Body of pancreas (tissue), 4 donors: ENCODE data around the gene CSPG5.

Experiments used
- CTCF ChIP-seq, 7 experiments: fragments of 450-650 bp in 4 of 7; fragments of 200-600 bp in 3 of 7; sonication (generic) in 3 of 7; IDR thresholded peaks; one replicate each; pipeline ENCODE4 v1.5.1; 2016 to 2019; ENCODE audit warnings: antibody characterized with exemption in 7 of 7
- POLR2A ChIP-seq, 3 donors: fragments of 450-650 bp; IDR thresholded peaks; one replicate each; pipeline ENCODE4 v1.6.1; 2016; ENCODE audit warnings: antibody characterized with exemption in 3 of 3, mild to moderate bottlenecking in 2 of 3

- TF ChIP-seq CTCF (IDR thresholded peaks at IDR 0.05) (no peak), POLR2A (IDR thresholded peaks at IDR 0.05) (no peak)
Observed at GRCh38 chr3:47588053-47588452, 9.4 kb upstream of the CSPG5 start.
